Measurements from ENCODE around the gene LRRC8C.

Gene LRRC8C

GRCh38 chr1:89767618-89768017 is 134.7 kb downstream of the LRRC8C start:
- no peak for DNase-seq (ENCODE audit: low spot score)
